Measurements from ENCODE around the gene GRSF1.

DNA sequence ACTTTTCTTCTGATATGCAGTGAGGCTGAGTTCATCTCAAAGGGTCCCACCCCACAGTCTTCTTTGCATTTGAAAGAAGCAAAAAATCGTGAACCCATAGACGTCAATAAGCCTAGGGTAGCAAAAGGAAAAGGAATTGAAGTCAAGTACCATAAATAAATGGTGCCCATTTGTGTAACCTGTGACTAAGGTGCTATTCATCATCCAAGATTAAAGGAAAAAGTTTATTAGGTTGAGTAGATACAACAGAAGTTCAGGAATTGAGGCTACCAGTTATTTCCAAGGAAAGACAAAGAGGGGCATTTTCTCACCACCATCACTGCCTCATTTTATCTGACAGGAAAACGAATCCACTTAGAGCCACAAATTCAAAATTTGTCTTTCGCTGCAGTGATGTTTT is 18.8 kb upstream of the GRSF1 start:
- TF ChIP-seq GATA3 (IDR thresholded peaks at IDR 0.05; ENCODE audit: low read depth, low read length) (no peak), GATA2 (IDR thresholded peaks at IDR 0.05; ENCODE audit: low read depth, low read length) (no peak)
